ENCODE data around the gene SRMS.

The SRMS gene

DNA sequence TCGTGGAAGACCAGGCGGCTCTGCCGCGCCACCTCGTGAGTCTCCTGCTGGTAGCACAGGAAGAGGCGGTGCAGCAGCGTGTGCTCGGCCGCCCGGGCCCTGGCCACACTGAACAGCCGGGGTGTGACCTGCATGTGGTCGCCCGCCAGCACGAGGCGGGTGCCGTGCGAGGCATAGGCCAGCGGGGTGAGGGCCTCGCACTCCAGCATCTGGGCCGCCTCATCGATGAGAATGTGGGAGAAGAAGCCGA, 19.5 kb upstream of the SRMS start:
- TF ChIP-seq CTCF (IDR thresholded peaks at IDR 0.05; ENCODE audit: low read depth, low read length), result no peak

DNA sequence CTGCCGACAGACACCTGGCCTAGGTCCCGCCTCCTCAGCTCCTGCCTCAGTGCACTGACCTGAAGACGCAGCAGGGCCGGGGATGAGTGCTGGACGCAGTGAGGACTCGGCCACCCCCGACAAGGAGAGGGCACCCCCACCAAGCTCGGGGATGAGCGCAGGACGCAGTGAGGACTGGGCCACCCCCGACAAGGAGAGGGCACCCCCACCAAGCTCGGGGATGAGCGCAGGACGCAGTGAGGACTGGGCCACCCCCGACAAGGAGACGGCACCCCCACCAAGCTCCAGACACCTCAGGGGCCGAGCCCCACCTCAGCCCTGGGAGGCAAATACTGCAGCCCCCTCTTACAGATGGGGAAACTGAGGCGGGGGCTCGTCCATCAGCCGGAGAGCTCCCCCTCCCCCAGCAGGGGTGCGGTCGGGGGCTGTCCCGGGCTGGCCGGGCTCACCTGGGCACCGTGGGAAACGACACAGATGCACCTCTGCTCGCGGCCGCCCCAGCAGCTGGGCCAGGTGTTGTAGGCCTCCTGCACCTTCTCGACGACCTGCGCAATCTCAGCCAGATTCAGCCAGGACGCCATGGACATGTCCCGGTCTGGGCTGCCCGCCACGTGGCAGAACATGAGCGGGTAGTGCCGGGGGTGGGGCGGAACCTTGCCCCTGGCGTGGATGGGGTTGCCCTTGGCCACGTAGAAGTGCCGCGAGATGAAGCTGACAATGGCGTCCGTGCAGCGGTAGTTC, 19.0 kb upstream of the SRMS start:
- H3K4me3 ChIP-seq (ENCODE audit: low read depth, low read length), result no peak overlapping the region

More for the DNA sequence above, 19.5 kb upstream of the SRMS start:
- H3K4me3 ChIP-seq (ENCODE audit: low read depth, low read length), result no peak overlapping the region

GRCh38 chr20:63565699-63566335, 18.3 kb upstream of the SRMS start:
- no peak for TF ChIP-seq CTCF (IDR thresholded peaks at IDR 0.05; ENCODE audit: low read depth, low read length)
- no peak overlapping the region for H3K4me3 ChIP-seq (ENCODE audit: low read depth, low read length)

More for the DNA sequence above, 19.0 kb upstream of the SRMS start:
- no peak for TF ChIP-seq CTCF (IDR thresholded peaks at IDR 0.05; ENCODE audit: low read depth, low read length)

GRCh38 chr20:63565021-63565698, 17.6 kb upstream of the SRMS start:
- no peak overlapping the region for H3K4me3 ChIP-seq (ENCODE audit: low read depth, low read length)
- TF ChIP-seq CTCF (IDR thresholded peaks at IDR 0.05; ENCODE audit: low read depth, low read length), result no peak

GRCh38 chr20:63564036-63564810, 16.7 kb upstream of the SRMS start:
- no peak for TF ChIP-seq CTCF (IDR thresholded peaks at IDR 0.05; ENCODE audit: low read depth, low read length)
- no peak overlapping the region for H3K4me3 ChIP-seq (ENCODE audit: low read depth, low read length)

DNA sequence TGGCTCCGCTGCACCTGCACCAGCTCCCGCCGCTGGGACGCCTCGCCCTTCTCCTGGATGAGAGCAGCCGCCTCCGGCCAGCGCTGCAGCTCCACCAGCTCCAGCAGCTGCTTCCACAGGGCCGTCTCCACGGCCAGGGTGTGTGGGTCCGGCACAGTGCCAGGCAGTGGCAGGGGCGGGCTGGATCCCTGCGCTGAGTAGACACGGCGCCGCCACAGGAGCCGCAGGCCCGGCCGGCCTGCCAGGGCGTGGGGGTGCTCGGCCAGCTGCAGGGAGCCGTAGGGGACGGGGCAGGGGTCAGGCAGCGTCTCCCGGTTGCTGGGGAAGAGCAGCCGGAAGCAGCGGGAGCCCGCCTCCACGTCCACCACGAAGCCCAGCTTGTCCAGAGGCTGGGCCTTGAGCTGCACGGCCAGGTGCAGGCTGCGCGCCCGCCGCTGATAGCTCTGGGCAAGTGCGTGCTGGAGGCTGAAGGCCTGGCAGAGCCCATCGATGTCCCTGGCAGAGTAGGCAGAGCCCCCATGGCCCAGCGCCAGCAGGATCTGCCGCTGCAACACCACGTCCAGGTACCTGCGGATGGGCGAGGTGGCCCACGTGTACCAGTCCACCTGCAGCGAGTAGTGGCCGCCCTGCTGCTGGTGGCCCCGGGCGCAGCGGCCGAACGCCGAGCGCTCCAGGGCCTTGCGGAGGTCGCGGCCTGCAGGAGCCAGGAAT, 15.8 kb upstream of the SRMS start:
- no peak for TF ChIP-seq CTCF (IDR thresholded peaks at IDR 0.05; ENCODE audit: low read depth, low read length)
- no peak overlapping the region for H3K4me3 ChIP-seq (ENCODE audit: low read depth, low read length)
